Measurements from ENCODE around the gene KRT39. TPM values are rescaled to one million over a fixed set of nuclear protein-coding genes. Genes with fewer than 3 reads are reported as not detected.
A peak's percentile ranks its signal among the peaks of the same experiment; 100 is the strongest.

KRT39 gene
- total and polyA plus RNA-seq, 2 of the 8 experiments (the other 6 are each of a cell fraction or from before 2014, with no cell fraction given), result not detected

- H2AK5ac ChIP-seq (ENCODE audit: low read depth, low read length), result no peak overlapping the region
- DNase-seq (ENCODE audit: low read depth in 1 of 2, low spot score in 2 of 2), result no peak
- WGBS, 2 experiments (ENCODE audit: extremely low coverage in 1 of 2, insufficient coverage in 1 of 2, insufficient read length in 1 of 2, insufficient replicate concordance in 2 of 2, low coverage in 1 of 2, low lambda C conversion rate in 2 of 2, missing lambda C conversion rate in 1 of 2), result 87% methylated on average over 12 of the region's 12 CpGs; no CpG with 5 or more reads in 1 of the 2 experiments
- no peak overlapping the region for H2BK15ac ChIP-seq (ENCODE audit: low read length)
- H3K18ac ChIP-seq (ENCODE audit: extremely low read depth, low read length), result no peak overlapping the region
- no peak overlapping the region for H3K56ac ChIP-seq (replicated peaks; ENCODE audit: insufficient read length, low read depth, low read length)
- H3K79me2 ChIP-seq (ENCODE audit: control insufficient read depth in 1 of 2, insufficient read depth in 2 of 2, low read length in 2 of 2), result no peaks in the 10 kb centered on the region
- H2AFZ ChIP-seq (ENCODE audit: low read length), result peak overlapping the region; percentile 81; the same call in 1 of the 2 replicates
- H3K4me2 ChIP-seq (ENCODE audit: insufficient read depth in 1 of 2, low read depth in 2 of 2, low read length in 2 of 2), result no peak overlapping the region
- no peak overlapping the region for H4K5ac ChIP-seq (ENCODE audit: insufficient read length, low read depth, low read length)
- CTCF ChIA-PET (ENCODE audit: partially characterized antibody), result interaction anchor here (1.3 kb wide), 1 partner anchor 9 kb away, joined by 4 read pairs; no protein-coding TSS in a partner anchor
- peaks cover 0 to 7% (median 0%) of the 10 kb centered on the region in 4 experiments; a peak in 2 of 7 replicates for H3K4me1 ChIP-seq (replicated peaks in 1 of 4; ENCODE audit: control insufficient read depth in 3 of 4, insufficient read depth in 4 of 4, low read length in 3 of 4)
- H2BK5ac ChIP-seq (ENCODE audit: low read depth, low read length), result no peak overlapping the region
- H3K9me3 ChIP-seq (ENCODE audit: insufficient read depth in 2 of 2, low read depth in 1 of 2, low read length in 1 of 2), result no peaks in the 10 kb centered on the region
- H4K8ac ChIP-seq (ENCODE audit: extremely low read depth, insufficient read depth, low read length), result no peak overlapping the region
- H3K4me3 ChIP-seq (ENCODE audit: extremely low read depth in 1 of 4, insufficient read depth in 2 of 4, low read depth in 3 of 4, low read length in 4 of 4), result no peak overlapping the region
- H3K9ac ChIP-seq (replicated peaks in 1 of 4; ENCODE audit: extremely low read depth in 1 of 4, low read depth in 3 of 4, low read length in 3 of 4), result no peak overlapping the region
- no peaks in the 10 kb centered on the region for H3K36me3 ChIP-seq (ENCODE audit: control insufficient read depth in 2 of 4, insufficient read depth in 4 of 4, low read length in 3 of 4)
- H2BK120ac ChIP-seq (replicated peaks; ENCODE audit: low read depth, low read length), result no peak overlapping the region
- no peak overlapping the region for H3K23ac ChIP-seq (ENCODE audit: insufficient read length)
- H4K91ac ChIP-seq (replicated peaks; ENCODE audit: insufficient read length, low read length), result no peak overlapping the region
- no peaks in the 10 kb centered on the region for H3K79me1 ChIP-seq (ENCODE audit: low read depth, low read length)
- no peak overlapping the region for H3K27ac ChIP-seq (ENCODE audit: low read depth, low read length)
- peak overlapping the region; percentile 0; the same call in 1 of the 2 replicates for H2BK12ac ChIP-seq (ENCODE audit: low read depth, low read length)
- no peaks in the 10 kb centered on the region for H3K27me3 ChIP-seq (replicated peaks in 1 of 4; ENCODE audit: control insufficient read depth in 3 of 4, extremely low read depth in 1 of 4, insufficient read depth in 3 of 4, low read length in 3 of 4)
- POLR2A ChIA-PET (ENCODE audit: partially characterized antibody), result interaction anchor here (1.1 kb wide), 1 partner anchor 22 kb away, joined by 4 read pairs; no protein-coding TSS in a partner anchor
- H3K4ac ChIP-seq (replicated peaks; ENCODE audit: insufficient read length, low read depth, low read length), result no peak overlapping the region
- no peak overlapping the region for H3K14ac ChIP-seq (ENCODE audit: insufficient read length)
- H2BK20ac ChIP-seq (ENCODE audit: low read length), result no peak overlapping the region
- FAIRE-seq, result peak; percentile 13
- H4K20me1 ChIP-seq (replicated peaks in 1 of 2; ENCODE audit: control insufficient read depth in 1 of 2, insufficient read depth in 2 of 2, low read length in 2 of 2), result no peaks in the 10 kb centered on the region
- H3K23me2 ChIP-seq (ENCODE audit: low read depth, low read length), result no peaks in the 10 kb centered on the region
- TF ChIP-seq CHD1 (IDR thresholded peaks at IDR 0.05; ENCODE audit: low read depth, low read length) (no peak), SUZ12 (IDR thresholded peaks at IDR 0.05; ENCODE audit: low read length) (no peak), TBP (IDR thresholded peaks at IDR 0.05; ENCODE audit: low read depth, low read length) (no peak), SIRT6 (IDR thresholded peaks at IDR 0.05; ENCODE audit: low read length) (no peak), CEBPB (IDR thresholded peaks at IDR 0.05; ENCODE audit: low read depth, low read length) (no peak), POU5F1 (IDR thresholded peaks at IDR 0.05; ENCODE audit: low read depth, low read length) (no peak), SP4 (IDR thresholded peaks at IDR 0.05; ENCODE audit: low read length) (no peak), ATF3 (IDR thresholded peaks at IDR 0.05; ENCODE audit: insufficient read depth, low read depth, low read length) (no peak), BACH1 (IDR thresholded peaks at IDR 0.05; ENCODE audit: low read length) (no peak), RBBP5 (IDR thresholded peaks at IDR 0.05; ENCODE audit: borderline replicate concordance, low read depth, low read length) (no peak), GTF2F1 (IDR thresholded peaks at IDR 0.05; ENCODE audit: borderline replicate concordance, low read depth, low read length) (no peak), SIX5 (IDR thresholded peaks at IDR 0.05; ENCODE audit: low read depth, low read length) (no peak), TCF12 (IDR thresholded peaks at IDR 0.05; ENCODE audit: low read depth, low read length) (peak; percentile 56; the same call in 1 of the 2 replicates)
Measured at GRCh38 chr17:40958086-40958953, 8.4 kb downstream of the KRT39 start.
